SK-N-SH (cell line): ENCODE data around the gene CNTFR. TPM values are rescaled to one million over a fixed set of nuclear protein-coding genes. Genes with fewer than 3 reads are reported as not detected.

Experiments
- CTCF ChIA-PET: fragments of 300-600, 350-600 bp; formaldehyde crosslinking; extraction: SDS; loops from one replicate; lab custom pipeline; 2021; lab: Yijun Ruan, JAX
- POLR2A ChIA-PET: fragments of 350-600 bp; sonication (Branson Sonifier 250); formaldehyde crosslinking; extraction: SDS; loops from one replicate; lab custom pipeline; 2020; ENCODE audit warnings: antibody characterized with exemption, inconsistent platforms; lab: Yijun Ruan, JAX
- DNase-seq: peaks from one replicate; pipeline ENCODE4 v3.0.0; 2012
- H2AFZ ChIP-seq: fragments of 200-600 bp; sonication (generic); 2 replicates; pipeline ENCODE4 v1.8.1; 2016; ENCODE audit warnings: antibody characterized with exemption, mild to moderate bottlenecking, low read depth
- H3F3A ChIP-seq: fragments of 200-600 bp; sonication (generic); replicated peaks from 2 replicates; pipeline ENCODE3; 2016; ENCODE audit warnings: antibody characterized with exemption, mild to moderate bottlenecking; ENCODE audit not compliant: insufficient read depth
- H3K27ac ChIP-seq, 2 experiments: fragments of 200-500 bp in 1 of 2; fragments of 200-600 bp in 1 of 2; sonication (Bioruptor generic) in 1 of 2; sonication (generic), shearing (Covaris generic) in 1 of 2; 2 replicates each; pipeline versions ENCODE4 v1.5.1 to v1.6.1; 2014 to 2016; ENCODE audit warnings: low read depth in 2 of 2, inconsistent platforms in 1 of 2, low read length in 1 of 2, mild to moderate bottlenecking in 1 of 2, mixed read lengths in 1 of 2
- H3K27me3 ChIP-seq: fragments of 200-600 bp; sonication (generic), shearing (Covaris generic); 2 replicates; pipeline ENCODE4 v1.6.1; 2016; ENCODE audit warnings: mixed run types; ENCODE audit not compliant: insufficient read depth
- H3K36me3 ChIP-seq, 2 experiments: fragments of 200-500 bp in 1 of 2; fragments of 200-600 bp in 1 of 2; sonication (Bioruptor generic) in 1 of 2; sonication (generic) in 1 of 2; replicated peaks in 1 of 2; 2 replicates each; pipeline versions ENCODE3 to v1.5.1; 2014 to 2016; ENCODE audit warnings: low read length in 1 of 2, mild to moderate bottlenecking in 1 of 2; ENCODE audit not compliant: insufficient read depth in 2 of 2, control insufficient read depth in 1 of 2
- H3K4me1 ChIP-seq, 2 experiments: fragments of 200-500 bp in 1 of 2; fragments of 200-600 bp in 1 of 2; sonication (Bioruptor generic) in 1 of 2; sonication (generic), shearing (Covaris generic) in 1 of 2; 2 replicates each; pipeline versions ENCODE4 v1.5.1 to v1.6.1; 2014 to 2016; ENCODE audit warnings: low read depth in 1 of 2, low read length in 1 of 2, mixed run types in 1 of 2; ENCODE audit not compliant: insufficient read depth in 2 of 2, control insufficient read depth in 1 of 2
- H3K4me2 ChIP-seq: fragments of 200-600 bp; sonication (generic), shearing (Covaris generic); 2 replicates; pipeline ENCODE4 v1.6.1; 2017; ENCODE audit warnings: mixed run types
- H3K4me3 ChIP-seq, 2 experiments: fragments of 200-500 bp in 1 of 2; fragments of 200-600 bp in 1 of 2; sonication (Bioruptor generic) in 1 of 2; sonication (generic), shearing (Covaris generic) in 1 of 2; 2 replicates each; pipeline versions ENCODE4 v1.5.1 to v1.8.1; 2014 to 2016; ENCODE audit warnings: low read depth in 2 of 2, inconsistent platforms in 1 of 2, low read length in 1 of 2, mild to moderate bottlenecking in 1 of 2, mixed read lengths in 1 of 2, moderate library complexity in 1 of 2
- H3K79me2 ChIP-seq: fragments of 200-600 bp; sonication (generic); 2 replicates; pipeline ENCODE4 v1.8.1; 2017; ENCODE audit warnings: mild to moderate bottlenecking; ENCODE audit not compliant: insufficient read depth
- H3K9ac ChIP-seq: fragments of 200-600 bp; sonication (generic); 2 replicates; pipeline ENCODE4 v1.6.1; 2017; ENCODE audit warnings: mixed run types
- H3K9me2 ChIP-seq: fragments of 200-600 bp; sonication (generic); 2 replicates; pipeline ENCODE4 v1.6.1; 2017; ENCODE audit warnings: mixed run types
- H3K9me3 ChIP-seq: fragments of 200-600 bp; sonication (generic); 2 replicates; pipeline ENCODE4 v1.6.1; 2017; ENCODE audit warnings: mixed run types, mild to moderate bottlenecking, moderate library complexity
- H4K20me1 ChIP-seq: fragments of 200-600 bp; sonication (generic); 2 replicates; pipeline ENCODE4 v1.6.1; 2017; ENCODE audit warnings: mild to moderate bottlenecking, mixed run types; ENCODE audit not compliant: insufficient read depth
- CHD2 ChIP-seq: fragments of 150-350 bp; IDR thresholded peaks from 2 replicates; pipeline ENCODE4 v1.6.1; 2018; ENCODE audit warnings: low read length; ENCODE audit not compliant: partially characterized antibody
- EP300 ChIP-seq, 2 experiments: IDR thresholded peaks; 2 replicates each; pipeline versions ENCODE4 v1.4.0 to v1.6.1; 2012; ENCODE audit warnings: borderline replicate concordance in 1 of 2, low read depth in 1 of 2, low read length in 1 of 2
- EZH2phosphoT487 ChIP-seq: fragments of 200-600 bp; sonication (generic); IDR thresholded peaks from 2 replicates; pipeline ENCODE4 v1.6.1; 2017; ENCODE audit warnings: low read depth, mixed run types, mild to moderate bottlenecking, antibody characterized with exemption, moderate library complexity, borderline replicate concordance
- FOSL2 ChIP-seq: IDR thresholded peaks from 2 replicates; pipeline ENCODE4 v1.4.0; 2012; ENCODE audit warnings: low read depth, mild to moderate bottlenecking, moderate library complexity, borderline replicate concordance
- FOXJ3 ChIP-seq: sonication (generic); formaldehyde crosslinking; IDR thresholded peaks from 2 replicates; pipeline ENCODE4 v1.5.1; 2020; ENCODE audit warnings: mild to moderate bottlenecking, missing genetic modification reagents
- GABPA ChIP-seq: IDR thresholded peaks from 2 replicates; pipeline ENCODE4 v1.4.0; 2012; ENCODE audit warnings: low read depth, mild to moderate bottlenecking
- GATA2 ChIP-seq: sonication (generic); formaldehyde crosslinking; IDR thresholded peaks from 2 replicates; pipeline ENCODE4 v1.5.0; 2020; ENCODE audit warnings: mild to moderate bottlenecking, missing genetic modification reagents
- IRF3 ChIP-seq: fragments of 150-350 bp; IDR thresholded peaks from 2 replicates; pipeline ENCODE4 v1.6.1; 2016; ENCODE audit warnings: mild to moderate bottlenecking, low read depth, low read length
- JUND ChIP-seq: IDR thresholded peaks from 2 replicates; pipeline ENCODE4 v1.4.0; 2012
- MEF2A ChIP-seq: IDR thresholded peaks from 2 replicates; pipeline ENCODE4 v1.4.0; 2012; ENCODE audit warnings: low read depth, borderline replicate concordance
- MXI1 ChIP-seq: IDR thresholded peaks from 2 replicates; pipeline ENCODE4 v1.6.1; 2012; ENCODE audit warnings: mild to moderate bottlenecking, low read depth, low read length, improper control_type of control experiment
- NFIC ChIP-seq: IDR thresholded peaks from 2 replicates; pipeline ENCODE4 v1.4.0; 2012; ENCODE audit warnings: borderline replicate concordance
- POLR2AphosphoS5 ChIP-seq: IDR thresholded peaks from 2 replicates; pipeline ENCODE4 v1.6.1; 2012; ENCODE audit warnings: low read depth, low read length
- RAD21 ChIP-seq: IDR thresholded peaks from 2 replicates; pipeline ENCODE4 v1.6.1; 2012; ENCODE audit warnings: mild to moderate bottlenecking, low read length
- RCOR1 ChIP-seq: fragments of 150-350 bp; IDR thresholded peaks from 2 replicates; pipeline ENCODE4 v1.6.1; 2017; ENCODE audit warnings: antibody characterized with exemption, low read length
- REST ChIP-seq: IDR thresholded peaks from 2 replicates; pipeline ENCODE4 v1.6.1; 2012; ENCODE audit warnings: mild to moderate bottlenecking, low read depth, low read length, moderate library complexity
- RFX5 ChIP-seq: IDR thresholded peaks from 2 replicates; pipeline ENCODE4 v1.6.1; 2012; ENCODE audit warnings: mild to moderate bottlenecking, improper control_type of control experiment, low read length
- RXRA ChIP-seq: IDR thresholded peaks from 2 replicates; pipeline ENCODE4 v1.4.0; 2012; ENCODE audit warnings: low read depth, mild to moderate bottlenecking, borderline replicate concordance
- SIN3A ChIP-seq: IDR thresholded peaks from 2 replicates; pipeline ENCODE4 v1.6.1; 2012; ENCODE audit warnings: low read depth, mild to moderate bottlenecking, low read length, moderate library complexity, borderline replicate concordance
- SMC3 ChIP-seq: IDR thresholded peaks from 2 replicates; pipeline ENCODE4 v1.6.1; 2012; ENCODE audit warnings: low read depth, low read length, improper control_type of control experiment
- TAF1 ChIP-seq: IDR thresholded peaks from 2 replicates; pipeline ENCODE4 v1.6.1; 2012; ENCODE audit warnings: low read depth, mild to moderate bottlenecking, low read length, moderate library complexity, borderline replicate concordance
- TEAD4 ChIP-seq: IDR thresholded peaks from 2 replicates; pipeline ENCODE4 v1.4.0; 2012; ENCODE audit warnings: mild to moderate bottlenecking, borderline replicate concordance; ENCODE audit not compliant: insufficient read depth
- YY1 ChIP-seq: IDR thresholded peaks from 2 replicates; pipeline ENCODE4 v1.4.0; 2012; ENCODE audit warnings: low read depth, mild to moderate bottlenecking
- WGBS: methylation state at CpG from one replicate; pipeline ENCODE4 v1.1.6; 2017; ENCODE audit warnings: low lambda C conversion rate; 5-methylcytosine and 5-hydroxymethylcytosine counted together
- polyA plus RNA-seq, 3 experiments: library from polyadenylated mRNA; depleted of rRNA; stranded (reverse); fragments of >200 nt; gene quantifications; 2 replicates each; pipeline ENCODE4 v1.2.3, GENCODE V29; 2012
- TF ChIP-seq, protein P1 (sequence below): IDR thresholded peaks from 2 replicates; pipeline ENCODE4 v1.4.0; 2012; ENCODE audit warnings: low read depth, borderline replicate concordance
- TF ChIP-seq, protein P2 (sequence below): fragments of 150-350 bp; IDR thresholded peaks from 2 replicates; pipeline ENCODE4 v1.6.1; 2017; ENCODE audit warnings: antibody characterized with exemption, low read length, low read depth, borderline replicate concordance
- TF ChIP-seq, protein P3 (sequence below): IDR thresholded peaks from 2 replicates; pipeline ENCODE4; 2012
- TF ChIP-seq, protein P4 (sequence below): IDR thresholded peaks from 2 replicates; pipeline ENCODE4 v1.4.0; 2012; ENCODE audit warnings: low read depth

Gene CNTFR
- polyA plus RNA-seq, 1 of the 3 experiments (the other 2 are of a cell fraction) = 1.8 TPM

- no peak overlapping the region for H3K4me3 ChIP-seq
- 51% methylated on average over 21 of the region's 23 CpGs for WGBS
- H3K4me2 ChIP-seq = no peak overlapping the region
- DNase-seq = peak; percentile 83
- no peak overlapping the region for H3K9ac ChIP-seq
- H2AFZ ChIP-seq = no peak overlapping the region
- H3K79me2 ChIP-seq = no peaks in the 10 kb centered on the region
- no peaks in the 10 kb centered on the region for H3K36me3 ChIP-seq
- peaks cover 0 to 79% of the 10 kb centered on the region in 2 experiments; a peak in 1 of 4 replicates for H3K4me1 ChIP-seq
- H3K9me3 ChIP-seq = no peaks in the 10 kb centered on the region
- no peak for TF ChIP-seq SIN3A
- no peak for TF ChIP-seq YY1
- no peak for TF ChIP-seq RAD21
- TF ChIP-seq RXRA = no peak
- TF ChIP-seq TEAD4 = no peak
- peak in 1 of 2 experiments; percentile 39; a peak in 1 of 4 replicates for TF ChIP-seq EP300 (IDR thresholded peaks at IDR 0.05; ENCODE audit: borderline replicate concordance in 1 of 2, low read depth in 1 of 2, low read length in 1 of 2)
- TF ChIP-seq SMC3 = no peak
- TF ChIP-seq GABPA = no peak
- TF ChIP-seq RFX5 = no peak
- TF ChIP-seq IRF3 = no peak
- TF ChIP-seq POLR2AphosphoS5 = no peak
- 0 out of 2 replicates have a peak, but pooled peaks have one; percentile 35 for TF ChIP-seq FOXJ3 (CRISPR knock-in tag)
- peak; percentile 48 for TF ChIP-seq CHD2
- no peak for TF ChIP-seq NFIC
- TF ChIP-seq TAF1 = no peak
- TF ChIP-seq MEF2A = no peak
- no peak for TF ChIP-seq EZH2phosphoT487
- TF ChIP-seq REST = no peak
- TF ChIP-seq, protein P1, sequence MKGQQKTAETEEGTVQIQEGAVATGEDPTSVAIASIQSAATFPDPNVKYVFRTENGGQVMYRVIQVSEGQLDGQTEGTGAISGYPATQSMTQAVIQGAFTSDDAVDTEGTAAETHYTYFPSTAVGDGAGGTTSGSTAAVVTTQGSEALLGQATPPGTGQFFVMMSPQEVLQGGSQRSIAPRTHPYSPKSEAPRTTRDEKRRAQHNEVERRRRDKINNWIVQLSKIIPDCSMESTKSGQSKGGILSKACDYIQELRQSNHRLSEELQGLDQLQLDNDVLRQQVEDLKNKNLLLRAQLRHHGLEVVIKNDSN = no peak
- TF ChIP-seq MXI1 = peak; percentile 72
- TF ChIP-seq, protein P2, sequence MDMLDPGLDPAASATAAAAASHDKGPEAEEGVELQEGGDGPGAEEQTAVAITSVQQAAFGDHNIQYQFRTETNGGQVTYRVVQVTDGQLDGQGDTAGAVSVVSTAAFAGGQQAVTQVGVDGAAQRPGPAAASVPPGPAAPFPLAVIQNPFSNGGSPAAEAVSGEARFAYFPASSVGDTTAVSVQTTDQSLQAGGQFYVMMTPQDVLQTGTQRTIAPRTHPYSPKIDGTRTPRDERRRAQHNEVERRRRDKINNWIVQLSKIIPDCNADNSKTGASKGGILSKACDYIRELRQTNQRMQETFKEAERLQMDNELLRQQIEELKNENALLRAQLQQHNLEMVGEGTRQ = no peak
- TF ChIP-seq RCOR1 = no peak
- TF ChIP-seq GATA2 (CRISPR knock-in tag) = no peak
- TF ChIP-seq, protein P3, sequence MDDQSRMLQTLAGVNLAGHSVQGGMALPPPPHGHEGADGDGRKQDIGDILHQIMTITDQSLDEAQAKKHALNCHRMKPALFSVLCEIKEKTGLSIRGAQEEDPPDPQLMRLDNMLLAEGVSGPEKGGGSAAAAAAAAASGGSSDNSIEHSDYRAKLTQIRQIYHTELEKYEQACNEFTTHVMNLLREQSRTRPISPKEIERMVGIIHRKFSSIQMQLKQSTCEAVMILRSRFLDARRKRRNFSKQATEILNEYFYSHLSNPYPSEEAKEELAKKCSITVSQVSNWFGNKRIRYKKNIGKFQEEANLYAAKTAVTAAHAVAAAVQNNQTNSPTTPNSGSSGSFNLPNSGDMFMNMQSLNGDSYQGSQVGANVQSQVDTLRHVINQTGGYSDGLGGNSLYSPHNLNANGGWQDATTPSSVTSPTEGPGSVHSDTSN = no peak
- TF ChIP-seq, protein P4, sequence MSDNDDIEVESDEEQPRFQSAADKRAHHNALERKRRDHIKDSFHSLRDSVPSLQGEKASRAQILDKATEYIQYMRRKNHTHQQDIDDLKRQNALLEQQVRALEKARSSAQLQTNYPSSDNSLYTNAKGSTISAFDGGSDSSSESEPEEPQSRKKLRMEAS = no peak
- TF ChIP-seq JUND = no peak
- TF ChIP-seq FOSL2 = no peak
- TF ChIP-seq, all 33 proteins: peak for 4
- H3K27me3 ChIP-seq = no peaks in the 10 kb centered on the region; the same call in 1 of the 2 replicates
- CTCF ChIA-PET = interaction anchor here (0.6 to 18.0 kb wide), 11 partner anchors 9 to 222 kb away, joined by 3 to 507 read pairs (median 4); partner anchors contain the start of gene CNTFR
- H4K20me1 ChIP-seq = no peaks in the 10 kb centered on the region
- POLR2A ChIA-PET = interaction anchor here (0.9 to 2.3 kb wide), 5 partner anchors 15 to 37 kb away, joined by 3 to 10 read pairs (median 4); no protein-coding TSS in a partner anchor
- no peaks in the 10 kb centered on the region for H3F3A ChIP-seq
- no peaks in the 10 kb centered on the region for H3K9me2 ChIP-seq
- peak overlapping the region in 1 of 2 experiments; percentile 91; a peak in 2 of 4 replicates for H3K27ac ChIP-seq
Observed at GRCh38 chr9:34555002-34555348, 34.5 kb downstream of the CNTFR start.
